Measurements from ENCODE around the gene DUS4L. TPM values are rescaled to one million over a fixed set of nuclear protein-coding genes. Genes with fewer than 3 reads are reported as not detected.

The DUS4L gene
- polyA plus RNA-seq, 1 donor from 2014 or later = 24.2 TPM

DNA sequence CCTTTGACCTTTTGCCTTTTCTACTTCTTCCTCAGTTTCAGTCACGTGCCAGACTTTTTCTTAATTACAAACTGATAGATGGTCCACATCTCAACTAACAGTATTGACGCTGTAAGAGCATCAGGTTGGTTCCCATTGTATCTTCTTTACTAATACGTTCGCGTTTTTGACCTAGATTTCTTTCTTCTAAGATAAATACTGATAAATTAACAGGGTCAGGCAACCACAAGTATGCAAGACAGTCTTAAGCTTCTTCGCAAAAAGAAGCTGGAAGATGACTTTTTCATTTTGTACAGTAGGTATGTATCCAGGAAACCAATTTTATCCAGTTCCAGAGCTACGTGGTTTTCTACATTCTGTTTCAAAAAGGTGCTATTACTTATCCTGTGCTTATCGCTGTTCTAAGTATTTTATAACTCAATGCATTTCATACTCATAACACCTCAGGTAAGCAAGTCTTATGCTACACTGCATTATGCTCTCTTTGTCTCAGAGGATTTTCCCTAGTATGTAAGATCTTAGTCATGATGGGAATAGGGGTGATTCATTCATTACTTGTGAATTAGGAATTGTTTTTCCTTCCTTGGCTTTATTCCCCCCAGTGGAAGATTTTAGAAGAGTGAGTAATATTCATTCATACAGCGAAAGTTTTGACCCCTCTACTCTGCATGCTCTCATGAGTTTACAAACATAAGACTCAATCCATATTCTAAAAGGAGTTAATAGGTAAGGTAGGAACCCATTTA, 955 bp downstream of the DUS4L start:
- H3K27ac ChIP-seq (ENCODE audit: low read length) = peak overlapping the region; percentile 73

DNA sequence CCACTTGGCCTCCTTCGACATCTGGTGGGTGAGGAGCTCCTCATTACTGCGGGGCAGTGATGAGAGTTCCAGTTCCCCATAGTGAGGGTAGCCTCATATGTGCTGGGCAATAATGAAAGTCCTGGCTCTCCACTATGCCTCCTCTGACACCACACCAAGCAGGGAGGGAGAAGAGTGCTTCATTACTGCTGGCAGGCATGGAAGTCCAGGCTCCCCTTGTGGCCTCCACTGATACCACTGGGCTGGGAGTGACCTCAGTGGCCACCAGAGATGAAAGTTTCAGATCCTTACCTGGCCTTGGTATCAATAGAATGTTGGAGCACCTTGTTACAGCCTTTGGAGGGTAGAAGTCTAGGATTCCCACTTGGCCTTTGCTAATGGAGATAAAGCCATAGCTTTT, 6.5 kb downstream of the DUS4L start:
- H3K4me2 ChIP-seq (ENCODE audit: low read length) = no peak overlapping the region
- H3K27me3 ChIP-seq (ENCODE audit: insufficient read depth, low read depth, low read length) = no peaks in the 10 kb centered on the region
- H4K20me1 ChIP-seq (ENCODE audit: insufficient read depth) = no peaks in the 10 kb centered on the region
- no peaks in the 10 kb centered on the region for H3K79me2 ChIP-seq (replicated peaks; ENCODE audit: insufficient read depth, low read length)
- H3K9me3 ChIP-seq (ENCODE audit: low read length) = no peaks in the 10 kb centered on the region
- no peak overlapping the region for H3K27ac ChIP-seq (ENCODE audit: low read length)
- no peaks in the 10 kb centered on the region for H3F3A ChIP-seq (ENCODE audit: insufficient read depth, low read length, poor library complexity, severe bottlenecking)
- no peak overlapping the region for H3K9ac ChIP-seq (ENCODE audit: low read length)
- TF ChIP-seq REST (IDR thresholded peaks at IDR 0.05; ENCODE audit: borderline replicate concordance) (no peak), EZH2 (IDR thresholded peaks at IDR 0.05; ENCODE audit: borderline replicate concordance, insufficient read depth, low read length, poor library complexity, severe bottlenecking) (no peak), RAD21 (conservative IDR thresholded peaks at IDR 0.05) (no peak)
- no peak overlapping the region for H3K4me3 ChIP-seq (ENCODE audit: low read length)
- no peaks in the 10 kb centered on the region for H3K9me2 ChIP-seq (ENCODE audit: insufficient read depth, low read length)
- no peaks in the 10 kb centered on the region for H3K36me3 ChIP-seq (ENCODE audit: insufficient read depth, low read length)
- H2AFZ ChIP-seq (ENCODE audit: low read depth, low read length) = no peak overlapping the region

More for the DNA sequence above, 955 bp downstream of the DUS4L start:
- H3K9me2 ChIP-seq (ENCODE audit: insufficient read depth, low read length) = no peaks in the 10 kb centered on the region
- H3K9ac ChIP-seq (ENCODE audit: low read length) = peak overlapping the region; percentile 86
- H2AFZ ChIP-seq (ENCODE audit: low read depth, low read length) = peak overlapping the region; percentile 99
- no peak for TF ChIP-seq CTCF (IDR thresholded peaks at IDR 0.05; ENCODE audit: poor library complexity, severe bottlenecking)
- TF ChIP-seq EZH2 (IDR thresholded peaks at IDR 0.05; ENCODE audit: borderline replicate concordance, insufficient read depth, low read length, poor library complexity, severe bottlenecking) = no peak
- no peak for TF ChIP-seq POLR2AphosphoS5 (IDR thresholded peaks at IDR 0.05)
- no peak for TF ChIP-seq EP300 (conservative IDR thresholded peaks at IDR 0.05; ENCODE audit: poor library complexity, severe bottlenecking)
- TF ChIP-seq REST (IDR thresholded peaks at IDR 0.05; ENCODE audit: borderline replicate concordance) = no peak
- no peak for TF ChIP-seq RAD21 (conservative IDR thresholded peaks at IDR 0.05)
- TF ChIP-seq SMC3 (conservative IDR thresholded peaks at IDR 0.05; ENCODE audit: poor library complexity) = no peak
- no peak for TF ChIP-seq TAF1 (IDR thresholded peaks at IDR 0.05; ENCODE audit: low read depth)
- no peak for TF ChIP-seq MXI1 (conservative IDR thresholded peaks at IDR 0.05; ENCODE audit: poor library complexity, severe bottlenecking)
- H3K27me3 ChIP-seq (ENCODE audit: insufficient read depth, low read depth, low read length) = no peaks in the 10 kb centered on the region
- H4K20me1 ChIP-seq (ENCODE audit: insufficient read depth) = no peaks in the 10 kb centered on the region
- no peaks in the 10 kb centered on the region for H3F3A ChIP-seq (ENCODE audit: insufficient read depth, low read length, poor library complexity, severe bottlenecking)
- peak overlapping the region; percentile 74 for H3K4me2 ChIP-seq (ENCODE audit: low read length)
- H3K36me3 ChIP-seq (ENCODE audit: insufficient read depth, low read length) = no peaks in the 10 kb centered on the region
- H3K79me2 ChIP-seq (replicated peaks; ENCODE audit: insufficient read depth, low read length) = peaks cover 29% of the 10 kb centered on the region
- H3K9me3 ChIP-seq (ENCODE audit: low read length) = no peaks in the 10 kb centered on the region
- peak overlapping the region; percentile 89 for H3K4me3 ChIP-seq (ENCODE audit: low read length)

All from neural cell (in vitro differentiated cells).